Inferior parietal cortex (tissue), 1 donor: Measurements from ENCODE around the gene MAP3K19.
A peak's percentile ranks its signal among the peaks of the same experiment; 100 is the strongest.

ENCODE experiments used
- DNase-seq: peaks from one replicate; pipeline ENCODE4 v3.0.0-alpha.2; 2016; ENCODE audit errors: extremely low spot score

Gene MAP3K19

DNA sequence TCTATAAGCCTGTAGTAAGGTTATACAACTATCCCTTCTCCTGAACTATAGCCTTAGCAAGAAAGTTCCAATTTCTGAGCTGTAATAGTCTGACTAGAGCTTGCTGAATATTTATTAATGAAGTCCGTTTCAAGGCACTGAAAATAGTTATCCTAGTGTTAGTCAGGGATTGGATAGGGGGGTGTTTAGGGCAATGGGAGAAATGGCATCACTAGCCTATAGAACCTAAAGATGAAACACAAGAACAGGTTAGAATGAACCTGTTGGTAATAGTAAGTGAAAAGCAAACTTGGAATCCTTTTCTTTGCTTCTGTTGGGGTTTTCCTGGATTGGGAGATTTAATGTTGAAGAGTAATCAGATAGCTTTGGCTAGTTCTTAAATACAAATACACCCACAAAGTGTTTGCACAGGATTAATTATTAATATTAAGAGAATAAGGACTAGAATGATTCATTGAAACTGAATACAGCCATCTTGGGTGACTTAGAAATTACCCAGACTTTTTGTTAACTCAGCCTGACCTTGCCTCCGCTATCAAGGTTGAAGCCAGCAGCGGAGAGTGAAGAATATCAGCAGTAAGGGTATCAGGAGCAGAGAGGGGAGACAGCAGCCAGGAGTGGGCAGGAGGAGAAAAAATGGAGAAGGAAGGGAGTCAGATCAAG, 114.3 kb downstream of the MAP3K19 start:
- DNase-seq: no peak

DNA sequence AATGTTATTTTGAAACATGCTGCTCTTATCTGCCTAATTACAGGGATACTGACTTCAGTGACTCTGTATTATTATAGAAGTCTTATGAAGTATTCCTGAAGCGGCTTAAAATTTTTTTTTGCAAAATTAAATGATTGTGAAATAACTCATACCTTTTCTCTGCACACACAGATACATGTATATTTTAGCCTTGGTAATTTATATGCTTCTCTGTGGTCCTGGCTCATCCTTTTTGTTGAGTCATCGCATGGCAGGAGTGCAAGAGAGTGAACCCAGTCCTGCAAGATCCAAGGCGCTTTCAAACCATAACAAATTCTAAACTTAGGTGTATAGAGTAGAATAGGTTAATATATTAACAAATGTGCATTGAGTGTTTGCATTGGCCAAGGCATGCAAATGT, 120.1 kb downstream of the MAP3K19 start:
- DNase-seq: no peak

DNA sequence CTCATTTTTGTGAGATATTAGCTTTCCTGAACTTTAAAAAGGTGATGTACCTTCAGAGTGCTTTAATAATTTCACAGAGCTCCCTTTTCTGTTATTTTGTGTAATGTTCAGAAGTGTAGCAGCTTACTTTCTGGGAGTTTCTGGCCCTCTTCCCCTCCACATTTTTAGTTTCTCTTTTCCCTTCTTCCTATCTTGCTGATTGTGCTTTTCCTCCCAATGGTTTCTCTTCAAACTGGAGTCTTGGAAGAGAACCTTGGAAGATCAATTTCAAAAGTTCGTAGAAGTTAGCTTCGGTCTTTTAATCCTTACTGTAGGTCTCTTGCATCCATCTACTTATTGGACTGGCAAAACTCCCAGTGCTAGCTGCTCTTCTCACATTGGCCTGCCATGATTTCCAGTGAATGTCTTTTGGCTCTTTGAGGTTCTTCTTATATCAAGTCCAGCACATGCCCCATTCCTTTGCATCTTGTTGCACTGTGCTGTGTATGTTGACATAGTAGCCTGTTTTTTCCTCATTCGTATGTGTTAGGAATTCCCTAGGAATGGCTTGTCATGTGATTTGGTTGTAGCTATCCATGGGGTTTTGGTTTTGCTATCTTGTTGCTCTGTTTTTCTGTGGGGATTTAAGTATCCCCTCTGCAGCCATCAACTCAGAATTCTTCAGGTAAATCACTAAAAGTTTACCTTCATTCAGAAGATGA, 120.9 kb downstream of the MAP3K19 start:
- no peak for DNase-seq

DNA sequence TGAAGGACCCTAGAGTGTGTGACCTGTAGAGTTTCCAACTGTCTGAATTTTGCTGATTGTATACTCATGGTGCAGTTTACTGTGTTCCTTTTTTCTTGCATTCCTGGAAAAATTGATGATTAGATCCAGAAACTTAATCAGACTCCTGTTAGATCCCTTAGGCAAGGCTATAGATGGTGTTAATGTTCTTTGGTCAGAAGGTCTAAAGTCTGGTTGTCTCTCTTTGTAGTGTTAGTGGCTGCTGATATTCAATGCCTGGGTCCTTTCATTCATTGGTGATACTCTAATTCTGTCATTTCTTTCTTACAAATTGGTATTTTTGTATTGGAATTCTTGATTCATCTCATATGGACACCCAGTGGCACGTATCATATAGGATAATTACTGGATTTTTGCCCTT, 122.3 kb downstream of the MAP3K19 start:
- no peak for DNase-seq

DNA sequence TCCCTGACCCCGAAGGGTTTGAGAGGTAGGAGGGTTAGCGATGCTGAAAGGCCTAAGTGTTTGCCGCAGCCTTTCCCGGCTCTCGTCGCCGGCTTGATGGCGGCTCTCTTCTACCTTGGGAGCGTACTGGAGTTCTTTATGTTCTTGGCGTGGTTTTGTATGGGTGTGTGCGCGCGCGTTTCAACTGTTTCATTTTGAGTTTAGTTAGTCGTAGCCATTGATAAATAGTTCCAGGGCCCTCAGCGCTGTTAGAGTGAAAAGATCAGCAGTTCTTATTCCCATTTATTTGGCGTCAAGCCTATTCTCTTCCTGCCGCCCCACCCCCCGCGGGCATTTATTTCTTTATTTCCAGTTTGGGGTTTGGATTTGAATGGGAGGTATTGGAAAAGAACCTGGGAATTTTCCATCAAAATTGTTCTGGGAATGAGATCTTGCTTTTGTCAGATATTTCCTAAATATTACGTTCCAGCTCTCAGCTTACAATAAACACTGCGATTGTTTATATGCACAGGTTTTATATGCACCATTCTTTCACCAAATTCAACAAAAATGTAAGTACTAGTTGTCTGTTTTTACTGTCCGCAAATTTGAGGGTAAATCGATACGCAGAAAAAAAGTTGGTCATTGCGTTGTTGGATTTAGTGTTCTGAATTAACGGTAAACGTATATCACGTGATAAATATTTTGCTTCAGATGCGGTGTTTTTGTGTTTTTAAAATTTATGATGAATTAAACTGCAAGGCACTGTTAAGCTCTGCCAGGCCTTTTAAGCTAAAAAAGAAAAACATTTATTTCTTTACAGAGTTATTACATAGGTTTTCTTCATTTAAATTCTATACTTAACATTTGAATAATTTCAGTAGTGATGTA, 127.7 kb downstream of the MAP3K19 start:
- peak; percentile 22 for DNase-seq

GRCh38 chr2:134918526-134919340, 128.5 kb downstream of the MAP3K19 start, which contains the start of gene CCNT2:
Gene CCNT2, plus strand, starts transcription at chr2:134918822. Its CDS starts 33 bp downstream, at chr2:134918855.
- DNase-seq: peak; percentile 98

GRCh38 chr2:134917888-134918525, 129.2 kb downstream of the MAP3K19 start:
- DNase-seq: peak; percentile 86

DNA sequence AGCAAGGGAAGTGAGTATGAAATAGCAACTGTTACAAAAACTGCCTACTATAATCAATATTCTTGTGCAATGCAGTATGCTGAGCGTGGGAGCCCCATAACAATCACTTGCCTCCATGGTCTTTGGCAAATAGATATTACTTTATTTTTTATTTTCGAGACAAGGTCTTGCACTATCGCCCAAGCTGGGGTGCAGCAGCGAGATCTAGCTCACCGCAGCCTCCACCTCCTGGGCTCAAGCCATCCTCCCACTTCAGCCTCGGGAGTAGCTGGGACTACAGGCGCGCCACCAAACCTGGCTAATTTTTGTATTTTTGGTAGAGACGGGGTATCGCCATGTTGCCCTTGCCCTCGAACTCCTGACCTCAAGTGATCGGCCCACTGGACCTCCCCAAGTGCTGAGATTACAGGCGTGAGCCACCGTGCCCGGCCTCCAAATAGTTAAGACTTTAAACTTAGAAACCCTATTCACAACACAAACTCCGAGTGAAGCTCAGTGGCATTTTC, 129.8 kb downstream of the MAP3K19 start:
- DNase-seq: no peak
